HG02623 (cell line): Measurements from ENCODE around the gene CCR5AS.
A peak's percentile ranks its signal among the peaks of the same experiment; 100 is the strongest.

ENCODE experiments used
- ATAC-seq: cut with Tn5 transposase; IDR thresholded peaks from one replicate; pipeline ENCODE4 v1.9.1; 2021; ENCODE audit warnings: moderate library complexity; ENCODE audit not compliant: unreplicated experiment

Gene CCR5AS

GRCh38 chr3:46383211-46383950, 23.5 kb downstream of the CCR5AS start:
- ATAC-seq, result no peak

DNA sequence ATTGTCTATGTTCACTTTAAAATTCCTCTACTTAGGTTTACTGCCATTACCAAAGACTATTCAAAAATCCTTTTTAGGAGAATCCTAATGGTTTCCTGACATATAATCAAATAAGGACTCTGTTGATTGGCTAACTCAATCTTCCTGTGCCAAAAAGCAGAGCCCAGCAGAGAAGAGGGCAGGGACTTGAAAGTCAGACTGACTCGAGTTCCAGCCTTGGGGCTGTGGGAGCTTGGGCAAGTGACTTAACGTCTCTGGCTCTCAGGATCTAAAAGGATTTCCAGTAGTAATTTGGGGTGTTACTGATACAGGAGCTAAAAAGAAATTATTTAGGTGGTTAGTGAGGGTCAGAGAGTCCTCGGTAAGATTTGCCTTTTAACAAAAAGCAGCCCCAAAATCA, 25.2 kb downstream of the CCR5AS start:
- no peak for ATAC-seq

GRCh38 chr3:46380471-46381221, 26.2 kb downstream of the CCR5AS start:
- no peak for ATAC-seq

DNA sequence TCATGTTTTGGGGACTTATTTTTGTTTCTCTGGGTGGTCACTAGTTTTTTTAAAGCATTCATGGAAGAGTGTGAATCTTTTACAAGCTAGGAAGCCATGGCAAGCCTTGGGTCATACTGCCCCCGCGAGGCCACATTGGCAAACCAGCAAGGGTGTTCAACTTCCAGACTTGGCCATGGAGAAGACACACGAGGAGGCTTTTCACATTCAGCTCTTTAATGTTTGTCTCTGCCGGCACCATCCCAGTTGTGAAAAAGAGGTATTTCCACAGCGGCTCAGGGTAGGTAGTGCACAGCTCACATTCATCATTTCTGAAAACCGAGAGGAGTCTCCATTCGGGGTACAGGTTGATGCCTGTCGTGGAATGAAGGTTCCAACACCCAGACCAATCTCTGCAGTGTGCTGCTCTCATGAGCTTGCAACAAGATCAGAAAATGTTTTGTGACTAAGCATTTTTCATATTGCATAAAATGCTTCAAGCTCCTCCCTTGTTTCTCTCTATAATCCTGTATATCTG, 28.4 kb downstream of the CCR5AS start:
- no peak for ATAC-seq

- no peak for ATAC-seq
These were observed 31.1 kb downstream of the CCR5AS start for GRCh38 chr3:46375814-46376213.

DNA sequence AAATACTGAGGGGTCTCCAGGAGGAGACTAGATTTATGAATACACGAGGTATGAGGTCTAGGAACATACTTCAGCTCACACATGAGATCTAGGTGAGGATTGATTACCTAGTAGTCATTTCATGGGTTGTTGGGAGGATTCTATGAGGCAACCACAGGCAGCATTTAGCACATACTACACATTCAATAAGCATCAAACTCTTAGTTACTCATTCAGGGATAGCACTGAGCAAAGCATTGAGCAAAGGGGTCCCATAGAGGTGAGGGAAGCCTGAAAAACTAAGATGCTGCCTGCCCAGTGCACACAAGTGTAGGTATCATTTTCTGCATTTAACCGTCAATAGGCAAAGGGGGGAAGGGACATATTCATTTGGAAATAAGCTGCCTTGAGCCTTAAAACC, 31.6 kb downstream of the CCR5AS start:
- ATAC-seq, result no peak

DNA sequence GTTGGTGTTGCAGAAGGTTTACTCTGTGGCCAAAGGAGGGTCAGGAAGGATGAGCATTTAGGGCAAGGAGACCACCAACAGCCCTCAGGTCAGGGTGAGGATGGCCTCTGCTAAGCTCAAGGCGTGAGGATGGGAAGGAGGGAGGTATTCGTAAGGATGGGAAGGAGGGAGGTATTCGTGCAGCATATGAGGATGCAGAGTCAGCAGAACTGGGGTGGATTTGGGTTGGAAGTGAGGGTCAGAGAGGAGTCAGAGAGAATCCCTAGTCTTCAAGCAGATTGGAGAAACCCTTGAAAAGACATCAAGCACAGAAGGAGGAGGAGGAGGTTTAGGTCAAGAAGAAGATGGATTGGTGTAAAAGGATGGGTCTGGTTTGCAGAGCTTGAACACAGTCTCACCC, 32.1 kb downstream of the CCR5AS start:
- no peak for ATAC-seq

DNA sequence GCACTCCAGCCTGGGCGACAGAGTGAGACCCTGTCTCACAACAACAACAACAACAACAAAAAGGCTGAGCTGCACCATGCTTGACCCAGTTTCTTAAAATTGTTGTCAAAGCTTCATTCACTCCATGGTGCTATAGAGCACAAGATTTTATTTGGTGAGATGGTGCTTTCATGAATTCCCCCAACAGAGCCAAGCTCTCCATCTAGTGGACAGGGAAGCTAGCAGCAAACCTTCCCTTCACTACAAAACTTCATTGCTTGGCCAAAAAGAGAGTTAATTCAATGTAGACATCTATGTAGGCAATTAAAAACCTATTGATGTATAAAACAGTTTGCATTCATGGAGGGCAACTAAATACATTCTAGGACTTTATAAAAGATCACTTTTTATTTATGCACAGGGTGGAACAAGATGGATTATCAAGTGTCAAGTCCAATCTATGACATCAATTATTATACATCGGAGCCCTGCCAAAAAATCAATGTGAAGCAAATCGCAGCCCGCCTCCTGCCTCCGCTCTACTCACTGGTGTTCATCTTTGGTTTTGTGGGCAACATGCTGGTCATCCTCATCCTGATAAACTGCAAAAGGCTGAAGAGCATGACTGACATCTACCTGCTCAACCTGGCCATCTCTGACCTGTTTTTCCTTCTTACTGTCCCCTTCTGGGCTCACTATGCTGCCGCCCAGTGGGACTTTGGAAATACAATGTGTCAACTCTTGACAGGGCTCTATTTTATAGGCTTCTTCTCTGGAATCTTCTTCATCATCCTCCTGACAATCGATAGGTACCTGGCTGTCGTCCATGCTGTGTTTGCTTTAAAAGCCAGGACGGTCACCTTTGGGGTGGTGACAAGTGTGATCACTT, 34.1 kb downstream of the CCR5AS start:
- no peak for ATAC-seq

- no peak for ATAC-seq
These were observed 35.1 kb downstream of the CCR5AS start for GRCh38 chr3:46371519-46372340.

- no peak for ATAC-seq
These were observed 35.9 kb downstream of the CCR5AS start, which contains the start of gene CCR5 for GRCh38 chr3:46370839-46371518. Gene CCR5 (plus strand): TSS chr3:46370946. CDS start chr3:46372903, 1,957 bp downstream.

DNA sequence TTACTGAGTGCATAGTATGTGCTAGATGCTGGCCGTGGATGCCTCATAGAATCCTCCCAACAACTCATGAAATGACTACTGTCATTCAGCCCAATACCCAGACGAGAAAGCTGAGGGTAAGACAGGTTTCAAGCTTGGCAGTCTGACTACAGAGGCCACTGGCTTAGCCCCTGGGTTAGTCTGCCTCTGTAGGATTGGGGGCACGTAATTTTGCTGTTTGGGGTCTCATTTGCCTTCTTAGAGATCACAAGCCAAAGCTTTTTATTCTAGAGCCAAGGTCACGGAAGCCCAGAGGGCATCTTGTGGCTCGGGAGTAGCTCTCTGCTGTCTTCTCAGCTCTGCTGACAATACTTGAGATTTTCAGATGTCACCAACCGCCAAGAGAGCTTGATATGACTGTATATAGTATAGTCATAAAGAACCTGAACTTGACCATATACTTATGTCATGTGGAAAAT, 37.2 kb downstream of the CCR5AS start:
- ATAC-seq, result peak; percentile 55

DNA sequence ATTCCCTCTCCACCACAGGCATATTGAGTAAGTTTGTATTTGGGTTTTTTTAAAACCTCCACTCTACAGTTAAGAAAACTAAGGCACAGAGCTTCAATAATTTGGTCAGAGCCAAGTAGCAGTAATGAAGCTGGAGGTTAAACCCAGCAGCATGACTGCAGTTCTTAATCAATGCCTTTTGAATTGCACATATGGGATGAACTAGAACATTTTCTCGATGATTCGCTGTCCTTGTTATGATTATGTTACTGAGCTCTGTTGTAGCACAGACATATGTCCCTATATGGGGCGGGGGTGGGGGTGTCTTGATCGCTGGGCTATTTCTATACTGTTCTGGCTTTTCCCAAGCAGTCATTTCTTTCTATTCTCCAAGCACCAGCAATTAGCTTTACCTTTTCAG, 37.7 kb downstream of the CCR5AS start:
- ATAC-seq, result no peak

- no peak for ATAC-seq
These were observed 38.3 kb downstream of the CCR5AS start for GRCh38 chr3:46368569-46368968.

DNA sequence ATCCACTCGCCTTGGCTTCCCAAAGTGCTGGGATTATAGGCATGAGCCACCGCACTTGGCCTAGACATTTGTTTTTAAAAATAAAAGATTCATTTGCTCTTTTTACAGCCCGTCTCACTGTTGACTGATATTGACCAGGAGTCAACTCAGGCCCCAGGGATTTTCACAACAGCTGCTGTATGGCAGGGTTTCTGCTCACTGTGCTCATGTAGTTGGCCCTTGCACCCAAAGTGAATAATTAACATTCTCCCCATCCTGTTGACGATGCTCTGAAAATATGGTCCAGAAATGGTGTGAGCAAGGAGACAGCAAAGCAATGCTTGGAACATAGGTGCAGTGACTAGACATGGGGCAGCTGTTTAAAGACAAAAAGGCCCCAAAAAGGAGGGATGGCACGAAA, 39.1 kb downstream of the CCR5AS start:
- no peak for ATAC-seq

GRCh38 chr3:46365737-46366524, 40.9 kb downstream of the CCR5AS start:
- no peak for ATAC-seq

GRCh38 chr3:46365041-46365440, 41.8 kb downstream of the CCR5AS start:
- no peak for ATAC-seq

- no peak for ATAC-seq
These were observed 45.2 kb downstream of the CCR5AS start for GRCh38 chr3:46361408-46362283.

GRCh38 chr3:46360907-46361306, 46.0 kb downstream of the CCR5AS start:
- no peak for ATAC-seq
